HG03025 (cell line): Measurements from ENCODE around the gene SHMT2.

Source experiments
- ATAC-seq: cut with Tn5 transposase; IDR thresholded peaks from one replicate; pipeline ENCODE4 v1.9.1; 2021; ENCODE audit warnings: mild to moderate bottlenecking, moderate library complexity; ENCODE audit not compliant: unreplicated experiment, low FRiP score

The SHMT2 gene

DNA sequence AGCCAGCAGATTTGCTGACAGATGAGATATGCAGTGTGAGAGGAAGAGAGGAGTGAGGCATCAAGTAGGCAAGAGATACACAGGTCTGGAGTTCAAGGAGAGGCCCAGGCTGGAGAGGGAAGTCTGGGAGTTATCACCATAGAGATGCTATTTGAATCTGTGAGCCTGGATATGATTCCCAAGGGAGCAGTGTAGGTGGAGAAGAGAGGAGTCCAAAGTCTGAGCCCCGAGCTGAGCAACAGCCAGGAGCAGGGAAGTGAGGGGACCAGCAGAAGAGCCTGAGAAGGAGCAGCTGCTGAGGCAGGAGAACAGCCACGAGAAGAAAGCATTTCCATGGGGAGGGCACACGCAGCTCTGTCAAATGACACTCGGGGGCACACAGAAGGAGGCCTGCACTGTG is 33.1 kb upstream of the SHMT2 start:
- no peak for ATAC-seq

DNA sequence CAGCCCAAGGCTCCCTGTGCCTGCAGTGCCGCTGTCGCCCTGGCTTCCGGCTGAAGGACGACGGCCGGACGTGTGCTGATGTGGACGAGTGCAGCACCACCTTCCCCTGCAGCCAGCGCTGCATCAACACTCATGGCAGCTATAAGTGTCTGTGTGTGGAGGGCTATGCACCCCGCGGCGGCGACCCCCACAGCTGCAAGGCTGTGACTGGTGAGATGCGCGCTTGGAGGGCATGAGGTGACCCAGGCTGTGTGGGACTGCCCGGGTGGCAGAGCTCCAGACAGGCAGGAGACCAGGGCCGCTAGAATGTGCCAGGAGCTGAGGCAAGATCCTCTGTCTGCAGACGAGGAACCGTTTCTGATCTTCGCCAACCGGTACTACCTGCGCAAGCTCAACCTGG is 32.6 kb upstream of the SHMT2 start:
- ATAC-seq, result no peak

DNA sequence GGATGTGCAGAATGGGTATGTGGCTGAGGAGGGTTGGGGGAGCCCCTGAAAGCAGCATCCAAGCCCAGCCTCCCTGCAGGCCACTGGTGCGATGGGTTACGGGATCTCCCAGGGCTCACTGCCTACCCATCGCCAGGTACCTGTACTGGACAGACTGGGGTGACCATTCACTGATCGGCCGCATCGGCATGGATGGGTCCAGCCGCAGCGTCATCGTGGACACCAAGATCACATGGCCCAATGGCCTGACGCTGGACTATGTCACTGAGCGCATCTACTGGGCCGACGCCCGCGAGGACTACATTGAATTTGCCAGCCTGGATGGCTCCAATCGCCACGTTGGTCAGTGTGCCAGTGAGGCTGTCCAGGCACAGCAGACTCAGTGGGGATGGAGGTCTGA is 31.2 kb upstream of the SHMT2 start:
- no peak for ATAC-seq

DNA sequence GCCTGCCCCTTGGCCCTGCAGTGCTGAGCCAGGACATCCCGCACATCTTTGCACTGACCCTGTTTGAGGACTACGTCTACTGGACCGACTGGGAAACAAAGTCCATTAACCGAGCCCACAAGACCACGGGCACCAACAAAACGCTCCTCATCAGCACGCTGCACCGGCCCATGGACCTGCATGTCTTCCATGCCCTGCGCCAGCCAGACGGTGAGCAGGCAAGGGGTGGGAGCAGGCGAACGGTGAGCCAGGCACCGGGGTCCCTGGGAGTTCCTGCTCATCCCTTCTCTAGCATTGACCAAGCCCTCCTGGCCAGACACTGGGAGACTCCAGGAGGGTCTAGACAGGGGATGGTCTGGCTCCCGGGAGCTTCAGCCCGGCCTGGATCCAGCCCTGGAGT is 30.3 kb upstream of the SHMT2 start:
- ATAC-seq, result no peak

DNA sequence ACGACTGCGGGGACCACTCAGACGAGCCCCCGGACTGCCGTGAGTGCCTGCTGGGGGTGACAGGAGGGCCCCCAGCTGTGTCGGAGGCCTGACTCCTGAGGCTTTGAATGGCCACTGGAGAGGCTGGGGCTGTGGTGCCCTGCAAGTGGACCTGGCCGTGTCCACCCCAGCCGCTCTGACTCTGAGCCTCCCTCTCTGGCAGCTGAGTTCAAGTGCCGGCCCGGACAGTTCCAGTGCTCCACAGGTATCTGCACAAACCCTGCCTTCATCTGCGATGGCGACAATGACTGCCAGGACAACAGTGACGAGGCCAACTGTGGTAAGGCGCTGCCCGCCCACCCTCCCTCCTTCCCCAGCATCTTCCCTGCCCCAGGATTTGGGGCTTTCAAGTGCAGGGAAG is 29.0 kb upstream of the SHMT2 start:
- no peak for ATAC-seq

DNA sequence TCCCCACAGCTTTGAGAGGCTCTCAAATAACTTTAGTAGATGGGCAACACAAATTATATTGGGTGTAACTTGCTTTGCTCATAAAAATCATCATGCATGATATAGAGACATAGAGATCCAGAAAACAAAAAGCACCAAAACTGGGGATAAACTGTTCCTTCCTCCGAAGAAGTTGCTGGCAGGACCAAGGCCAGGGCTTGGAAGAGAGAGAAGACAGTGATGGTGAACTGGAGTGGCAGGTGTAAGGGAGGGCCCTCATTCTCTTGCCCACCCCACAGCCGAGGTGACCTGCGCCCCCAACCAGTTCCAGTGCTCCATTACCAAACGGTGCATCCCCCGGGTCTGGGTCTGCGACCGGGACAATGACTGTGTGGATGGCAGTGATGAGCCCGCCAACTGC is 28.3 kb upstream of the SHMT2 start:
- no peak for ATAC-seq

DNA sequence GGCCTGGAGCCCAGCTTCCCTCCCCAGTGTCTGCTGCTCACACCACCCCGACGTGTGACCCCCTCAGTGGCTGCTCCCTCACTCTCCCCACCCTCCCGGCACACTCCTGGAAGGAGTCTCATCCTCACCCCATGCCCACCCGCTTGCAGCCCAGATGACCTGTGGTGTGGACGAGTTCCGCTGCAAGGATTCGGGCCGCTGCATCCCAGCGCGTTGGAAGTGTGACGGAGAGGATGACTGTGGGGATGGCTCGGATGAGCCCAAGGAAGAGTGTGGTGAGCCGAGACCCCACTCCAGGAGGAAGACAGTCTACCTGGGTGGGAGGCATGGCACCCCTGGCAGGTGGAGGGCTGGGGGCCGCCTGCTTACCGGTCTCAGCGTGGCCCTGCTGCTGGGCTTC is 27.9 kb upstream of the SHMT2 start:
- no peak for ATAC-seq

DNA sequence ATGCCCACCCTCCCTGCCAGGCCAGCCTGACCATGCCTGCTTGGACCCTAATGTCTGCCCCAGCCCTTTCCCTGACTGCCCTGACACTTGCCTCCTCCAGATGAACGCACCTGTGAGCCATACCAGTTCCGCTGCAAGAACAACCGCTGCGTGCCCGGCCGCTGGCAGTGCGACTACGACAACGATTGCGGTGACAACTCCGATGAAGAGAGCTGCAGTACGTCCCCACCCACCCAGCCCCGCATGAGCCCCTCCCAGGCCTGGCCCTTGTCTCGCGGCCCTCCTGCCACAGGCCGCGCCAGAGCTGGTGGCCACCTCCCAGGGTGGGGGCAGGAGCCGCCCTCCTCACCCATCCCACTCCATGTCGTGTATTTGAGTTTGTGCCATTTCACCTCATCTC is 27.2 kb upstream of the SHMT2 start:
- no peak for ATAC-seq

DNA sequence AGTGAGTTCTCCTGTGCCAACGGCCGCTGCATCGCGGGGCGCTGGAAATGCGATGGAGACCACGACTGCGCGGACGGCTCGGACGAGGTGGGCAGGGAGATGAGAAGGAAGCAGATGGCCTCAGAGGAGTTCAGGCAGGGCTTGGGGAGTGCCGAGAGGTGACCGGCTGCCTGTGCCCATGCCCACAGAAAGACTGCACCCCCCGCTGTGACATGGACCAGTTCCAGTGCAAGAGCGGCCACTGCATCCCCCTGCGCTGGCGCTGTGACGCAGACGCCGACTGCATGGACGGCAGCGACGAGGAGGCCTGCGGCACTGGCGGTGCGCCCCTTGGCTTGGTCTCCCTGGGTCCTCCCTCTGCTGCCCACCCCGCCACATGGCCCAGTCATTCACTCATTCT is 26.3 kb upstream of the SHMT2 start:
- ATAC-seq, result no peak

DNA sequence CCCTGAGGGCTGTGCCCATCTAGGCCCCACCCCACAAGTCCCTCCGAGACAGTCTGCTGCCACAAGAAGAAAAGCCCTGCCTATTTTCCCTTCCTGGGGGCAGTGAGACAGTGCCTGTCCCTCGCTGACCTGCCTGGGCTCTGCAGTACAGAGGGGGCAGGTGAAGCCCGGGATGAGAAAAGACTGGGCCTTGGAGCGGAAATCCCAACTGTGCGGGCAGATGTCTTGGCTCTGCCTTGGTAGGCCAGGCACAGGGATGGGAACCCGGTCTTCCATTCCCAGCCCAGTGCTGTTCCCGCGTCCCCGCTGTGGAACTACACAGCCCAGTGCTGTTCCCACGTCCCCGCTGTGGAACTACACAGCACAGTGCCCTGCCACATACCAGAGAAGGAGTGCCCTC is 25.7 kb upstream of the SHMT2 start:
- ATAC-seq, result no peak

DNA sequence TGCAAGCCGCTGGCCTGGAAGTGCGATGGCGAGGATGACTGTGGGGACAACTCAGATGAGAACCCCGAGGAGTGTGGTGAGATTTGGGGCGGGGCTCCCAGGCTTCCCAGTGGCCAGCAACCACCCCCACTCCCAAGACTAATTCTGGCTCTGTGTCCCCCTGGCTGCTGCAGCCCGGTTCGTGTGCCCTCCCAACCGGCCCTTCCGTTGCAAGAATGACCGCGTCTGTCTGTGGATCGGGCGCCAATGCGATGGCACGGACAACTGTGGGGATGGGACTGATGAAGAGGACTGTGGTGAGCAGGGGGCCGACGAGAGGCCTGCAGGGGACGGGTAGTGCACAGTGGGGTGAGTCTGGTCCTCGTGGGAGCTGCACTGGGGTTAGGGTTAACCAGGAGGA is 25.1 kb upstream of the SHMT2 start:
- no peak for ATAC-seq

DNA sequence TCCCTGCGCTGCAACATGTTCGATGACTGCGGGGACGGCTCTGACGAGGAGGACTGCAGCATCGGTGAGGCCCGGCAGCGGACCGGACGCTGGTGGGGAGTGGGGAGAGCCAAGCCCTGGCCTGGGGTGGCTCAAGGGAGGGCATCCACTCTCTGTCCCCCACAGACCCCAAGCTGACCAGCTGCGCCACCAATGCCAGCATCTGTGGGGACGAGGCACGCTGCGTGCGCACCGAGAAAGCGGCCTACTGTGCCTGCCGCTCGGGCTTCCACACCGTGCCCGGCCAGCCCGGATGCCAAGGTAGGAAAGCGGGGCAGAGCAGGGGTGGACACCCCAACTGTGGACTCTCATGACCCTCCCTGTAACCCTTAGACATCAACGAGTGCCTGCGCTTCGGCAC is 24.3 kb upstream of the SHMT2 start:
- no peak for ATAC-seq

DNA sequence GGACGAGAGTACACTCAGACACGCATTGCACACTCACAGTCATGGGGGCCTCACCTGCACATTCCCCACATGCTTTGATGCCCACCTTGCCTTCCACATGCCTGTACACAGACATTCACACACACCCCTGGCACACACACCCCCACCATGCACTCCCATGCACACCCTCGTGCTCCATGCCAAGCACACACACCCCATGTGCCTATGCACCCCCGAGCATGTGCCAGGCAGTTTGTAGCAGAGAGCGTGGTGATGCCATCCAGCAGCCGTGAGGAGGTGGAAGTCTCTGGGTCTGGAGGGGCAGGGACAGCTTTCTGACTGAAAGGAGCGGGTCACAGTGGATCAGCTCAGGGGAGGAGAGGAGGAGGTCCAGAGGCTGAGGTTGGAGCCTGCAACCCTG is 23.6 kb upstream of the SHMT2 start:
- no peak for ATAC-seq

DNA sequence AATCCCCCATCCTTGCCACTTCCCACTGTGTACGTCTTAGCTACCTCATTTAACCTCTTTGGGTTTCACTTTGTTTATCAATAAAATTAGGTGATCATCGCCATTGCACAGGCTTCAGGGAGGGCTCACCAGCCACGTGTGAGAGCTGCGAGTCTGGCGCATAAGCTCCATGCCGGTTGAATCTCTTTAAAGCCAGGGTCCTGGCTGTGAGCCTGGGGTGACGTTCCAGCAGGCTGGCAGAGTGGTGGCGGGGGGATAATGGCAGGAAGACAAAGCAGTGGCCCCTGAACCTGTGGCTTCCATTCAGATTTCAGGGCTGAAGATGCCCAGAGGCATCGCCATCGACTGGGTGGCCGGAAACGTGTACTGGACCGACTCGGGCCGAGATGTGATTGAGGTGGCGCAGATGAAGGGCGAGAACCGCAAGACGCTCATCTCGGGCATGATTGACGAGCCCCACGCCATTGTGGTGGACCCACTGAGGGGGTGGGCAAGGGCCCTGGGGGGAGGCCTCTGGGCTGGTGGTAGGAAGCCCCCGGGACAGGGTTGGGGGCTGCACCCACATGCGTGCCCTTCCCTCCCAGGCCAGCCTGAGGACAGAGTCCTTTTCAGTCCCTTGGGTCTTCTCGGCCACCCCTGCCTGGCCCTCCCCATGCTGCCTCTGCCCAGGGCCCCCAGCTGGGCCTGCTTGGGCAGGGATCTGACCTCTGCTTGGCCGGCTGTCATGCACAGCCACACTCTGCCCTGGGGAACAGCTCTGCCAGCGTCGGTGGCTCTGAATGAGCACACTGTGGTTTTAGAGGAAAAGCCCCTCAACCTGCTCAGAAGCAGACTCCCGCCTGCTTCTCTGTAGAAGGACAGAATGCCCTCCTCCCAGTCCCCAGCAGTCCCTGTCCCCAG is 21.5 kb upstream of the SHMT2 start:
- no peak for ATAC-seq

DNA sequence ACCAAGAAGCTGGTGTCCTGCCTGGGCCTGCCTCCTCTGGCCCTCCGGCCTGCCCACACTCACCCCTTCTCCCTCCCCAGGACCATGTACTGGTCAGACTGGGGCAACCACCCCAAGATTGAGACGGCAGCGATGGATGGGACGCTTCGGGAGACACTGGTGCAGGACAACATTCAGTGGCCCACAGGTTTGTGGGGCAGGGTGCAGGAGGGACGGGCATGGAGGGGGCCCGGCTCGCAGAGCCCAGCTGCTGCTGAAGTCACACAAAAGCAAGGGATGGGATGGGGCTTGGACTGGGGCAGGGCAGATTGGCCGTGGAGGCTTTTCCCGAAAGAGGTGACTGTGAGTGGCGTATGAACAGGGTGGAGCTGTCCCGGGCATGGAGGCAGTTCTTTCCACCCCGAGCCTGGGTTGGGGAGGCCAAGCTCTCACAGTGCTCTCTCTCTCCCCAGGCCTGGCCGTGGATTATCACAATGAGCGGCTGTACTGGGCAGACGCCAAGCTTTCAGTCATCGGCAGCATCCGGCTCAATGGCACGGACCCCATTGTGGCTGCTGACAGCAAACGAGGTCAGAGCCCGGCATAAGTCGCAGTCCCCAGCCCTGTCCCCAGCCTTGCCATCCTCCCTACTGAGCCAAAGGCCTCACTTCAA is 20.8 kb upstream of the SHMT2 start:
- no peak for ATAC-seq

DNA sequence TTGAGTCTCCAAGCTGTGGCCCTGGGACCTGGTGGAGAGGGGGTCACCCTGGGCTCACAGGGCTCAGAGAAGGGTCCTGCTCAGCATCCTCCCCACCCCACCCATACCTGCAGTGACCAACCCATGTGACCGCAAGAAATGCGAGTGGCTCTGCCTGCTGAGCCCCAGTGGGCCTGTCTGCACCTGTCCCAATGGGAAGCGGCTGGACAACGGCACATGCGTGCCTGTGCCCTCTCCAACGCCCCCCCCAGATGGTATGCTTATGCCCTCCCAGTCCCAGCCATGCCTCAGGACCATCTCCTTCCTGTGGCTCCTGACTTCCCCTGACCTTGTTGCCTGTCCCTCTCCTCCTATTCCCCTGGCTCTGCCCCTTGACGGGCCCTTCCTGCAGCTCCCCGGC is 19.6 kb upstream of the SHMT2 start:
- no peak for ATAC-seq

DNA sequence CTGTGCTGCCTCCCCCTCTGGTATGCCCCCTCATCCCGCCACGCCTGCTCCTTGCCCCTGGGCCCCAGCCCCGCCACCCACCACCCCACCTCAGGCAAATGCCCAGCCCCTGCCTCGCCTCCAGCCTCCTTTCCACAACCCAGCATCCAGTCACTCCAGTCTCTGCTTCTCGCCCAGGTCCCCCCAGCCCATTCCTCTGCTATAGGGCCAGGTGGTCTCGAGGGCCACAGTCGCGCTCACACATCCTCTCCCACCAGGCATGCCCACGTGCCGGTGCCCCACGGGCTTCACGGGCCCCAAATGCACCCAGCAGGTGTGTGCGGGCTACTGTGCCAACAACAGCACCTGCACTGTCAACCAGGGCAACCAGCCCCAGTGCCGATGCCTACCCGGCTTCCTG is 19.1 kb upstream of the SHMT2 start:
- ATAC-seq, result no peak

DNA sequence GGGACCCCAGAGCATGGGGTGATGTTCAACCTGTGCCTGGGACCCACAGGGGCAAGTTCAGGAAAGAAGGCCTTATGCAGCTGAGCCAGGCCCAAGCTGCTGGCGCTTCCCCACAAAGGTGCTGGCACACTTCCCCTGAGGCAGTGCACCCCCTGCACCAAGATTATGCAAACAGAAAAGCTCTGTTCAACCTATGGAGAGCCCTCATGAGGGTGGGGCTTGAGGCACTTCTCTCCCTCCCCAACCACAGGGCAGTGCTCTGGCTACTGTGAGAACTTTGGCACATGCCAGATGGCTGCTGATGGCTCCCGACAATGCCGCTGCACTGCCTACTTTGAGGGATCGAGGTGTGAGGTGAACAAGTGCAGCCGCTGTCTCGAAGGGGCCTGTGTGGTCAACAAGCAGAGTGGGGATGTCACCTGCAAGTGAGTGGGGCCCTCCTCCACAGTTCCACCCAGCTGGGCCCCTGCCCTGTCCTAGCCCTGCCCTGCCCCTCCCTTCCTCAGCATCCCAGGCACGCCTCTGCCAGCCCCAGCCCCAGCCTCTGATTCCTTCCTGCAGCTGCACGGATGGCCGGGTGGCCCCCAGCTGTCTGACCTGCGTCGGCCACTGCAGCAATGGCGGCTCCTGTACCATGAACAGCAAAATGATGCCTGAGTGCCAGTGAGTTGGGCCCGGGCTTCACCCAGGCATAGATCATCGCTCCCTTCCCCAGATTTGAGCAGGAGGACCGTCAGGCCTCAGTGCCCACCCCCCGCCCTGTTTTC is 18.4 kb upstream of the SHMT2 start:
- ATAC-seq, result no peak

DNA sequence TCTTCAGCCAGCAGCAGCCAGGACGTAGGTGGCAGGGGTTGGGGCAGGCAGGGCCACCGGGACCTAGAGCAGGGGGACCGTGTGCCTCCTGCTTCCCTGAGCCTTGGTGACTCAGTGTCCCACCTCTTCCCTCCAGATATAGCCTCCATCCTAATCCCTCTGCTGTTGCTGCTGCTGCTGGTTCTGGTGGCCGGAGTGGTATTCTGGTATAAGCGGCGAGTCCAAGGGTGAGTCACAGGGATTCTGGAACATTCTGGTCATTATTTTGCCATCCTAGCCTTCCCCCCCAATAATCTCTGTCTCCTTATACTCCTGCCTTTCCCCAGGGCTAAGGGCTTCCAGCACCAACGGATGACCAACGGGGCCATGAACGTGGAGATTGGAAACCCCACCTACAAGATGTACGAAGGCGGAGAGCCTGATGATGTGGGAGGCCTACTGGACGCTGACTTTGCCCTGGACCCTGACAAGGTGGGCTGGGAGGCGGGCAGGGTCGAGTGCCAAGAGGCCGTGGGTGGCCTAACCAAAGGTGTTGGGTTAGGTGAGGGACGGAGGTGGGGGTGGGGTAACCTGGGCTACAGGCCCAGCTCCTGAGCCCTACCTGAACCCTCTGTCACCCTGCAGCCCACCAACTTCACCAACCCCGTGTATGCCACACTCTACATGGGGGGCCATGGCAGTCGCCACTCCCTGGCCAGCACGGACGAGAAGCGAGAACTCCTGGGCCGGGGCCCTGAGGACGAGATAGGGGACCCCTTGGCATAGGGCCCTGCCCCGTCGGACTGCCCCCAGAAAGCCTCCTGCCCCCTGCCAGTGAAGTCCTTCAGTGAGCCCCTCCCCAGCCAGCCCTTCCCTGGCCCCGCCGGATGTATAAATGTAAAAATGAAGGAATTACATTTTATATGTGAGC is 17.5 kb upstream of the SHMT2 start:
- no peak for ATAC-seq

DNA sequence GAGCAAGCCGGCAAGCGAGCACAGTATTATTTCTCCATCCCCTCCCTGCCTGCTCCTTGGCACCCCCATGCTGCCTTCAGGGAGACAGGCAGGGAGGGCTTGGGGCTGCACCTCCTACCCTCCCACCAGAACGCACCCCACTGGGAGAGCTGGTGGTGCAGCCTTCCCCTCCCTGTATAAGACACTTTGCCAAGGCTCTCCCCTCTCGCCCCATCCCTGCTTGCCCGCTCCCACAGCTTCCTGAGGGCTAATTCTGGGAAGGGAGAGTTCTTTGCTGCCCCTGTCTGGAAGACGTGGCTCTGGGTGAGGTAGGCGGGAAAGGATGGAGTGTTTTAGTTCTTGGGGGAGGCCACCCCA is 16.8 kb upstream of the SHMT2 start:
- no peak for ATAC-seq
